ENCODE results near the gene TAS2R1. TPM values are rescaled to one million over a fixed set of nuclear protein-coding genes. Genes with fewer than 3 reads are reported as not detected.

The TAS2R1 gene
- polyA plus RNA-seq, 3 donors, result not detected

GRCh38 chr5:9653061-9653460, 22.9 kb upstream of the TAS2R1 start:
- H3K4me1 ChIP-seq (ENCODE audit: control insufficient read depth in 1 of 2, insufficient read depth in 2 of 2, low read length in 2 of 2), result no peaks in the 10 kb centered on the region
- no peaks in the 10 kb centered on the region for H3K36me3 ChIP-seq (replicated peaks in 1 of 2; ENCODE audit: control insufficient read depth in 1 of 2, insufficient read depth in 2 of 2, low read length in 2 of 2)
- H3K4me3 ChIP-seq (replicated peaks in 1 of 3; ENCODE audit: low read depth in 2 of 3, low read length in 3 of 3), result no peak overlapping the region
- no peak overlapping the region for H3K4me2 ChIP-seq (replicated peaks; ENCODE audit: extremely low read depth, low read length, poor library complexity, severe bottlenecking)
- Mint-ChIP-seq H3K4me1 (no peaks in the 10 kb centered on the region), H3K27ac (no peak overlapping the region), H3K4me3 (no peak overlapping the region), H3K36me3 (no peaks in the 10 kb centered on the region), H3K27me3 (ENCODE audit: low read depth in 3 of 3) (no peaks in the 10 kb centered on the region), H3K9me3 (peaks cover 0 to 6% (median 0%) of the 10 kb centered on the region in 7 donors)
- 54% methylated on average over 5 of the region's 7 CpGs for WGBS (ENCODE audit: insufficient coverage)
- H3K27ac ChIP-seq (ENCODE audit: low read depth in 1 of 2, low read length in 2 of 2), result no peak overlapping the region
- H3K27me3 ChIP-seq (ENCODE audit: control insufficient read depth in 2 of 2, insufficient read depth in 2 of 2, low read length in 2 of 2), result no peaks in the 10 kb centered on the region
- DNase-seq, result no peak
- no peak for TF ChIP-seq CTCF (IDR thresholded peaks at IDR 0.05)
- H4K20me1 ChIP-seq (ENCODE audit: insufficient read depth, low read length), result no peaks in the 10 kb centered on the region
- no peak overlapping the region for H3K9ac ChIP-seq (ENCODE audit: insufficient read depth, low read length, poor library complexity, severe bottlenecking)
- no peaks in the 10 kb centered on the region for H3K79me2 ChIP-seq (ENCODE audit: insufficient read depth, low read length)
- intact Hi-C loops (cut with micrococcal nuclease), result no loop called here
- H3K9me3 ChIP-seq (replicated peaks in 1 of 2; ENCODE audit: control insufficient read depth in 1 of 2, insufficient read depth in 1 of 2, low read length in 2 of 2), result no peaks in the 10 kb centered on the region
- no peak overlapping the region for H2AFZ ChIP-seq (ENCODE audit: insufficient read depth, low read depth, low read length, poor library complexity, severe bottlenecking)

GRCh38 chr5:9652295-9652694, 22.1 kb upstream of the TAS2R1 start:
- Histone ChIP-seq H3K9ac (ENCODE audit: insufficient read depth, low read length, poor library complexity, severe bottlenecking) (no peak overlapping the region), H3K4me3 (replicated peaks in 1 of 3; ENCODE audit: low read depth in 2 of 3, low read length in 3 of 3) (no peak overlapping the region), H3K4me1 (ENCODE audit: control insufficient read depth in 1 of 2, insufficient read depth in 2 of 2, low read length in 2 of 2) (no peaks in the 10 kb centered on the region), H3K4me2 (replicated peaks; ENCODE audit: extremely low read depth, low read length, poor library complexity, severe bottlenecking) (no peak overlapping the region), H3K27ac (ENCODE audit: low read depth in 1 of 2, low read length in 2 of 2) (no peak overlapping the region), H4K20me1 (ENCODE audit: insufficient read depth, low read length) (no peaks in the 10 kb centered on the region), H3K79me2 (ENCODE audit: insufficient read depth, low read length) (no peaks in the 10 kb centered on the region), H3K36me3 (replicated peaks in 1 of 2; ENCODE audit: control insufficient read depth in 1 of 2, insufficient read depth in 2 of 2, low read length in 2 of 2) (no peaks in the 10 kb centered on the region), H2AFZ (ENCODE audit: insufficient read depth, low read depth, low read length, poor library complexity, severe bottlenecking) (no peak overlapping the region), H3K9me3 (replicated peaks in 1 of 2; ENCODE audit: control insufficient read depth in 1 of 2, insufficient read depth in 1 of 2, low read length in 2 of 2) (no peaks in the 10 kb centered on the region), H3K27me3 (ENCODE audit: control insufficient read depth in 2 of 2, insufficient read depth in 2 of 2, low read length in 2 of 2) (no peaks in the 10 kb centered on the region)
- Mint-ChIP-seq H3K27ac (no peak overlapping the region), H3K27me3 (ENCODE audit: low read depth in 3 of 3) (no peaks in the 10 kb centered on the region), H3K4me1 (no peaks in the 10 kb centered on the region), H3K4me3 (no peak overlapping the region), H3K36me3 (no peaks in the 10 kb centered on the region), H3K9me3 (peaks cover 0 to 3% (median 0%) of the 10 kb centered on the region in 7 donors)
- DNase-seq, result no peak
- no peak for TF ChIP-seq CTCF (IDR thresholded peaks at IDR 0.05)
- WGBS (ENCODE audit: insufficient coverage), result no CpG with 5 or more reads among the region's 3 CpGs
- intact Hi-C loops (cut with micrococcal nuclease), result no loop called here
